GM21717 (cell line): ENCODE measurements around the gene PIP4K2A.
A peak's percentile ranks its signal among the peaks of the same experiment; 100 is the strongest.

ENCODE experiments used
- ATAC-seq: cut with Tn5 transposase; IDR thresholded peaks from one replicate; pipeline ENCODE4 v1.9.1; 2021; ENCODE audit warnings: mild to moderate bottlenecking, moderate library complexity; ENCODE audit not compliant: unreplicated experiment

The PIP4K2A gene

DNA sequence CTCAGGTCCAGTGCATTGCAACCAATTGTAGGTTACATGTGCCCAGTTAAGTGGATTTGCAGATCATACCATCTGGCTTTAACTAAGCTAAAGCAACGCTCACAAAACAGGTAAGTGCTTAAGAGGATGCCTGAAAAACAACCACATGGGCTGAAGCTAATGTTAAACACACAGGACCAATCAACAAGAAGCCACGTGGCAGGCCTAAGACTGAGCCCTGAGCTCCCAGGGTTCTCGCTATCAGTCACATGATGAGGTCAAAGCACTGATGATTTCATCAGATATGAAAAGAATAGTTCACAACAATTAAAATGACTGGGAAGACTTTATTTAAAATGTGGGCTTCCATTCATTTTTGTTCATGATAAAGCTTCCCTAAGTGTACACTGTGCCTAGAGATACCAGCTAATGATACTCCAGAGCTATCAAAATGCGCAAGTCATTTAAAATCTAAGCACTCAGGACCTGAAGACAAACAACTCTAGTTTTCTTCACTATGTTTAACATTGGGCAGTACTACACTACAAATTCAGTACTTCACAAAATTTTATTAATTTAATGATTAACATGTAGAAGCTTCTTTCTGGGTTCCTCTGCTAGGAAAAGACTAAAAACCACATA is 90.6 kb downstream of the PIP4K2A start:
- no peak for ATAC-seq

DNA sequence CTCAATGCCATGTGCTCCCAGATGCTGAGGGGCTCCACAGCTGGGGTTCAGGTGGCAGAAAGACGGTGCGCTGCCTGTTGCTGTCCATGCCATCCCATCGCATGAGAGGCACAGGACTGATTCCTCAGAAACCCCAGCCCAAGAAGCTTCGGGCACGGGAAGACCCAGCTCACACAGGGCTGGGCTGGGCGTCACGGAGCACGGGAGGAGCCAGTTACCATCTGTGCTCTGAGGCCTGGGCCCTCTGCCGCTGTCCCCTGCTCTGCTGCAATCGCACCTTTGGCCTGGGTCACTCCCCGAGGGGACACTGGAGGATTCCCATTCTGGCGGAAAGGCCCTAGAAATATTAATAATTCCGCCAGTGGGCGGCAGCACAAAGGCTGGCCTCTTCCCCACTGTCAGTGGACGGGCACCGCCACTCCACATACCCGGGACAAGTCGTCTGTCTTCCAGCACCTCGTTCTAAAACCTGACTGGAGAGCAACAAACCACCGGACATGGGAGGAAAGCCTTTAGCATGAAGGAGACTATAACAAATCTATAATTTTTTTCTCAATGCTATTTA is 92.1 kb downstream of the PIP4K2A start:
- no peak for ATAC-seq

DNA sequence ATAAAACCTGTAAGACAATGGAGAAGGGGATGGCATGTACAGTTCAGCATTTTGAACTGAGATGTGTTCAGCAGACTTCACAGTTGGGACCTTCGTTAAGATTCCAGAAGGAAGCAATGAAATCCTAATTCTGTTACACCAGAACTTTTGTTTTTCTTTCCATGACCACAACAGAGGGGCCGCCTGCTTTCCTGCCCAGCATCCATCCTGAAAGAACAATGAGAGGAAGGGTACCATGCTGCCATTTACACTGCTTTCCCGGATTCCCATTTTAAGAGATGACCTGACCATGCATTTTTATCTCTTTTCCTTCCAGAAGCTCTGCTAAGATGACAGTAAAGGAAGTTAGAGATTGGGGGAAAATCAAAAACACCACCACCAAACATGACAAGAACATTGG is 92.7 kb downstream of the PIP4K2A start:
- ATAC-seq, result no peak

DNA sequence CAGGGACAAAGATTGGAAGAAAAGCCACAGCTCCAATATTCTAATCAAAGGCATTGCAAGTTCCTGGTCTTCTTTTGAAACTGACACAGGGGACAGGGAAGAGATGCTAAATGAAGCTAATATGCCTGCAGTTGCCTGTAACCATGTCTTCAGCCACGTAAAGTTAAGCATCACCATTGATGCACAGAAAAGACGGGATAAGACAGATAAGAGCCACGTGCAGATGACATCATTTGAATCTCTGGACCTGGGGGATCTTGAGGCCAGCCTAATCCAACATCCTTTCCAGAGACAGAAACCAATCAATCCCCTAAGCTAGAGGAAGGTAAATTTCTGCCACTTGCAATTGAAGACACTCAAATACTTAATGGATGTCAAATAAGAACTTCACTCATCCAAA is 93.4 kb downstream of the PIP4K2A start:
- no peak for ATAC-seq

- ATAC-seq, result no peak
These were observed 94.1 kb downstream of the PIP4K2A start for GRCh38 chr10:22620140-22620857.

DNA sequence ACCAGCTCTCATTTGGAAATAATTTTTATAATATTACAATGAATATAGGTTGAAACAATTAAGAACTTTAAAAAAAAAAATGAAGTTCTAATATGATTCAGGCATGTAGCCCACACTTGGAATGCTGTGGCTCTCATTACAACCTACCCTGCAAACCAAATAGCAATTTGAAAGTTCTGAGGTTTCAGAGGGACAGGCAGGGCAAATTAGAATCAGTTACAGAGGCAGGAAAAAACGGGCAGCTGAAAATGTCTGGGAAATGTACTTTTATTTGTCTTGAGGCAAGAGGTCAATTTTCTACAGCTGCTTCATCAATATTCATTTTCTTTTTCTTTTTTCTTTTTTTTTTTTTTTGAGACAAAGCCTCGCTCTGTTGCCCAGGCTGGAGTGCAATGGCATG is 95.3 kb downstream of the PIP4K2A start:
- ATAC-seq, result no peak

DNA sequence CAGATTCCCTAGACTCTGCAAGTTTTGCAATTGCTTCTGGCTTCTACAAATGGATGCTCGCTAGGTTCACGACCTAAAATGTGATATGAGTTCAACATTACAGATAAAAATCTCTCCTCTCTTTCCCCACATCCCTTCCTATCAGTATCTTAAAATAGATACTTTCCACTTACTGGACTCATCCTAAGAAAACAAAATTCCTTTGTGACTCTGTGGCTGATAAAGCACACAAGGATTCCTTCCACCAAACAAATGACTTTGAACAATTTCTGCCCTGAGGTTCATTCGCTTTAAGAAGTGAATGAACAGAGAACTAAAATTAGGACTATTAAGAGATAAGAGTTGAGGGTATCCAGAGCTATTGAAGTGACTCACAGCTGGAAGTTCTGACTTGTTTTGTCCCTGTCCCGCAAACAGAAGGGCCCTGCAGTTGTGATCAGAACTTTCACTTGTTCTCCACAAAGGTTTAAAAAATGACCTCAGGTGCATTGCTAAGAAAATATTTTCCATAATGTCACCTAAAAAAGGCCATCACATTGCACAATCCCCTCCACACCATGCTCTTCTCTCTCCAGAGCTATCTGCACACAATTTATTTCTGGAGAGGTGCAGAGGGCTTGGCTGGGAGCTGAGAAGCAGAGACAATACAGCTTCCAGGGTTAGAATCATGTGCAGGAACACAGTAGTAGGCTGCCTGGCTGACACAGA is 96.1 kb downstream of the PIP4K2A start:
- ATAC-seq, result no peak

GRCh38 chr10:22617516-22617915 is 96.9 kb downstream of the PIP4K2A start:
- ATAC-seq, result no peak

- ATAC-seq, result no peak
These were observed 97.3 kb downstream of the PIP4K2A start for GRCh38 chr10:22617051-22617450.

DNA sequence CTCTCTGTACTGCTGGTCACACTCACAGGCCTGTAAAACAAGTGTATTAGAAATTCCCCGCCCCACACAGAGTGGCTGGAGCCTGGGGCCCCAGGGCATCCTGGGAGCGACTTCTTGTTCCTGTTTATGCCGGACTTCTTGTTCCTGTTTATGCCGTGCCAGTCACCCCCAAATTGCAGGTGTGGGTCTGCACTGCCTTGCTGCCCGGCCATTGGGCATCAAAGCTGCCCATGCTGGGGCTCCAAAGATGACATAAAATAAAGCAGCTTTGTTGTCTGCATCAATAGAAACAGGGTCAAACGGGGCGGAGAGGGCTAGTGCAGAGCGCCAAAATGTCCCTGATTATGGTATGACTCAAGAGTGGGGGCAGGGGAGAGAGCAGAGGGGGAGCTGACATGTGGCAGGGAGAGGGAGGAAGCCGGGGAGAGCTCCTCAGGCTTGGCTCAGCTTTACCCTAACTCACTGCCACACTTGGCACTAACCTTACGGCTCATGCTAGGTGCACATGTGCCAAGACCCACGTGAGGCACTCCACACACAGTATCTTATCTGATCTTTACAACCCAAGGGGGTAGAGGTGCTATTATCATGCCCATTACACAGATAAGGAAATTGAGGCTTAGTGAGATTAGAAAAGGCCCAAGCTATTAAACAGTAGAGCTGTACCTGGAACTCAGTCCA is 98.4 kb downstream of the PIP4K2A start:
- peak; percentile 76 for ATAC-seq

GRCh38 chr10:22615101-22615500 is 99.3 kb downstream of the PIP4K2A start:
- no peak for ATAC-seq

- ATAC-seq, result no peak
These were observed 101.4 kb downstream of the PIP4K2A start for GRCh38 chr10:22613011-22613410.

GRCh38 chr10:22612318-22612717 is 102.1 kb downstream of the PIP4K2A start:
- ATAC-seq, result no peak

DNA sequence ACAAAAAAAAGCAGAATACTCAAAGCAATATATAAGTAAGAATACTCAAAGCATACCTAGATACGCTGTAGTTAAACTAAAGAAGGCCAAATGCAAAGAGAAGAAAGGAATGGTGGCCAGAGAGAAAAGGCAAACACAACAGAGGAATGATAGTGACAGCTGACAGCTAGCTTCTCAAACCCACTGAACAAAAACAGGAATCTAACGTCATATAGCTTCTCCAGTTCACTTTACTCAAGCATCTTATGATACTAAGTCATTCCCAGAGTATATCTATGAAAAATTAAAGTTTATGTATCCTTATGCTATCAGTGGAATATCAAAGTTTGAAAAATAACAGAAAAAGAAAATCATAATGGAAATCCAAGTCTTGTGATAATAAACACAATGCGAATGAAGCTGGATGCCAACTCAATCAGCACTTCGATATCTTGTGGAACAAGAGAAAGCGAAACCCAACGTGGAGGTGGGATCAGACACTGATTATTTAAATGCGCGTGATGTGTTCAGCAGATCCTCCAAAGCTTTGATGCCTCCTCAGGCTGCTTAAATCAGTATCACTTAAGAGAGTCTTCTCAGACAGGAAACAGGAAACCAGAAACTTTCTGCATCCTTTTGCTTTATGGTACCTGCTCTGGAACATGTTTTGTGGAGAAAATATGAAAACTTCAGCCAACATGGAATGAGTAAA is 102.8 kb downstream of the PIP4K2A start:
- peak; percentile 34 for ATAC-seq

- no peak for ATAC-seq
These were observed 103.8 kb downstream of the PIP4K2A start for GRCh38 chr10:22610610-22611009.

DNA sequence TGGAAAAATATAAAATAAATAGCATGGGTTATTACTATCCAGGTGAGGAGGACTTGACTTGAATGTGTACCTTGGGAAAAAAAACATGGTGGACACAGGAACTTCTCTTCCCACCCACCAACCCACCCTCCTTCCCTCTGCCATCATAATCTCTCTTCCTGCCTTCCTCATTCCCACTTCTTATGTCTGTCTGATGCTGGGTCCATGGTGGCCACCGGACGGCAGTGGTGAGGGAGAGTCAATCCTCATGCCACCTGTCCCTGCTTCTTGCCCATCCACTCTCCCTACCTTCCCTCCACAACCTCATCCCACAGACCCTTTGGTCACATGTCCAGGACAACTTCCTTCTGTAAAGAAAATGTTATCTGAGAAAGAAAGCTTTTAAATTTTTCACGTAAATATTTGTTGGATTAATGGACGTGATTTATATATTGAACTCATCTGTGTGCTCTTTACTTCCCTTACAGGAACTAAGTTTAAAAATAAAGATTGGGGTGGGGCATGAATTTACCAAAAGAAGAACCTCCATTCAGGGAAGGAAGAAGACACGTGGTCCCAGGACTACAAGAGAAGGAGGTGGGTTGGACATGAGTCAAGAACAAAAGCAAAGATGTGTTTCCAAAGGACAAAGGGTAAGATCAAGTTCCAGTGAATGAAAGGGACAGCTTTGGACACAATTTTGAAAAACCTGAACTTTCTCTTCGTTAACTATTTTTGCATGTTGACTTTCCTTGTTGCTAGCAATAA is 104.5 kb downstream of the PIP4K2A start:
- ATAC-seq, result no peak

DNA sequence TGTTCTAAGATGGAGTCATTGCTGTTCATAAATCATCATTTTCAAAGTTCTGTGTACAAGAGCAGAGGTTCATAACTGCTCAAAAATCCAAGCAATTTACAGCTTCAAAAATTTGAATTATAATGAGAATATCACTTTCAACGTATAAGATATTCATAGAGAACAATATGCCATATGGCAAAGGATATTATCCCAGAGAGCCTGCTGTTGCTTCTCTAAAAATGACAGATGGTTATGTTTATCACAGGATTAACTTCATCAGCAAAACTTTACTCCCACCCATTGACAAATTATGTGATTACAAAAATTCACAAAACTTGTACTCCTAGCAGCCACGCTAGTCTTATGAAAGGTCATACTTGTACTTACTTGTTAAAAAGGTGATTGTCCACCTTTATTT is 105.1 kb downstream of the PIP4K2A start:
- no peak for ATAC-seq

DNA sequence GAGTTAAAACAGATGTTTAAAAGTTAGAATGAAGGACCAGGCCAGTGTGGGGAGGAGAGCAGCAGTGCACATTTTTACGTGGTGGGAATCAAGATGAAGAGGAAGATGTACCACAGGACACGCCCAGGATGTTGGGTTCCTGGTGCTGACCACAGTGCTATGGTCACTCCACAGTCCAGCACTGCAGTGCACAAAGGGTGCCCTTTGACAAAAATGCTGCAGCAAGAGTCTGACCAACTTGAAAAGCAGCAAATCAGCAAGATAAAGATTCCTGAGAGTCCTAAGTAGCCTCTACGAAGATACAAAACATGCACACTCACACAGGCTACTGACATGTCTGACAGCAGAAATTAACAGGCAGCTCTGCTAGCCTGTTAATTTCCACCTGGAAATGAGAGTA is 107.1 kb downstream of the PIP4K2A start:
- ATAC-seq, result no peak

DNA sequence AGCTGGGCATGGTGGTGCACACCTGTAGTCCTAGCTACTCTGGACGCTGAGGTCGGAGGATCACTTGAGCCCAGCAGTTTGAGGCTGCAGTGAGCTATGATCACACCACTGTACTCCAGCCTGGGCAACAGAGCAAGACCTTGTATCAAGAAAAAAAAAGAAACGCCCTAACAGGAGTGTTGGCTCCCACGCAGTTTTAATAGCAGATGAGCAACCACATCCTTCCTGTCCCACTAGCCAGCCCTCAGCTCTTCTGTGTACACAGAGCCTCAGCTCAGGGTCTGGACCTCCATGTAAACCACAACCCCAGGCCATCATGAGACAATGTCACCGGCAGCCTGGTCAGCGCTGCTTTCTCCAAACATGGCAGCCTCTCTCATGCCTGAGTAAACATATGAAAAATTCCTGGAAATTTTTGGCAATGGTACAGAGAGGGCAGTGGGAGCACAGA is 108.2 kb downstream of the PIP4K2A start:
- ATAC-seq, result peak; percentile 93

GRCh38 chr10:22605168-22605567 is 109.2 kb downstream of the PIP4K2A start:
- ATAC-seq, result no peak
